ENCODE measurements around the gene INPP5J. TPM values are rescaled to one million over a fixed set of nuclear protein-coding genes. Genes with fewer than 3 reads are reported as not detected.

Gene INPP5J
- total and polyA plus RNA-seq, 2 of the 13 experiments (the other 11 are each of a cell fraction or from before 2014, with no cell fraction given): 0.24 to 1.1 TPM

GRCh38 chr22:31079095-31079642, 43.6 kb upstream of the INPP5J start (continued):
- TF ChIP-seq, protein P1, sequence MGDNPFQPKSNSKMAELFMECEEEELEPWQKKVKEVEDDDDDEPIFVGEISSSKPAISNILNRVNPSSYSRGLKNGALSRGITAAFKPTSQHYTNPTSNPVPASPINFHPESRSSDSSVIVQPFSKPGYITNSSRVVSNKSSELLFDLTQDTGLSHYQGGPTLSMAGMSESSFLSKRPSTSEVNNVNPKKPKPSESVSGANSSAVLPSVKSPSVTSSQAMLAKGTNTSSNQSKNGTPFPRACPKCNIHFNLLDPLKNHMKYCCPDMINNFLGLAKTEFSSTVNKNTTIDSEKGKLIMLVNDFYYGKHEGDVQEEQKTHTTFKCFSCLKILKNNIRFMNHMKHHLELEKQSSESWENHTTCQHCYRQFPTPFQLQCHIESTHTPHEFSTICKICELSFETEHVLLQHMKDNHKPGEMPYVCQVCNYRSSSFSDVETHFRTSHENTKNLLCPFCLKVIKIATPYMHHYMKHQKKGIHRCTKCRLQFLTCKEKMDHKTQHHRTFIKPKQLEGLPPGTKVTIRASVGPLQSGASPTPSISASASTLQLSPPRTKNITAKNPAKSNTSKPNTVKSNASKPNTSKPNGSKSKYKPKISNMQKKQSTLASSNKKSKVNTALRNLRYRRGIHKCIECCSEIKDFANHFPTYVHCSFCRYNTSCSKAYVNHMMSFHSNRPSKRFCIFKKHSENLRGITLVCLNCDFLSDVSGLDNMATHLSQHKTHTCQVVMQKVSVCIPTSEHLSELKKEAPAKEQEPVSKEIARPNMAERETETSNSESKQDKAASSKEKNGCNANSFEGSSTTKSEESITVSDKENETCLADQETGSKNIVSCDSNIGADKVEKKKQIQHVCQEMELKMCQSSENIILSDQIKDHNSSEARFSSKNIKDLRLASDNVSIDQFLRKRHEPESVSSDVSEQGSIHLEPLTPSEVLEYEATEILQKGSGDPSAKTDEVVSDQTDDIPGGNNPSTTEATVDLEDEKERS (CRISPR knock-in tag; IDR thresholded peaks at IDR 0.05): no peak
- TF ChIP-seq BCL6 (CRISPR knock-in tag; IDR thresholded peaks at IDR 0.05) (peak; percentile 56; the same call in 1 of the 2 replicates), ZMYM4 (CRISPR knock-in tag; IDR thresholded peaks at IDR 0.05) (peak; percentile 55), GATAD2A (CRISPR knock-in tag; IDR thresholded peaks at IDR 0.05) (peak; percentile 79), ZNF670 (CRISPR knock-in tag; IDR thresholded peaks at IDR 0.05; ENCODE audit: borderline replicate concordance) (no peak), ZMAT3 (CRISPR knock-in tag; conservative IDR thresholded peaks at IDR 0.05) (peak; percentile 76; the same call in 1 of the 2 replicates), MAF1 (CRISPR knock-in tag; IDR thresholded peaks at IDR 0.05; ENCODE audit: borderline replicate concordance) (no peak), RCOR2 (CRISPR knock-in tag; IDR thresholded peaks at IDR 0.05) (0 out of 2 replicates have a peak, but pooled peaks have one; percentile 47), ZNF746 (CRISPR knock-in tag; IDR thresholded peaks at IDR 0.05) (0 out of 2 replicates have a peak, but pooled peaks have one; percentile 16), EP300 (IDR thresholded peaks at IDR 0.05; ENCODE audit: low read depth in 2 of 2, low read length in 2 of 2) (peak in 1 of 2 experiments; percentile 60; a peak in 2 of 4 replicates), EP300 (CRISPR knock-in tag; IDR thresholded peaks at IDR 0.05; ENCODE audit: borderline replicate concordance) (0 out of 2 replicates have a peak, but pooled peaks have one; percentile 48), HOMEZ (CRISPR knock-in tag; IDR thresholded peaks at IDR 0.05; ENCODE audit: low read depth) (peak; percentile 35; the same call in 1 of the 2 replicates), PREB (CRISPR knock-in tag; IDR thresholded peaks at IDR 0.05) (no peak), ZNF792 (CRISPR knock-in tag; IDR thresholded peaks at IDR 0.05) (peak; percentile 71; the same call in 1 of the 2 replicates), ZIK1 (CRISPR knock-in tag; IDR thresholded peaks at IDR 0.05; ENCODE audit: borderline replicate concordance, low read depth) (0 out of 2 replicates have a peak, but pooled peaks have one; percentile 31), ZNF619 (CRISPR knock-in tag; IDR thresholded peaks at IDR 0.05) (peak; percentile 85; the same call in 1 of the 2 replicates)
- TF ChIP-seq, protein P2, sequence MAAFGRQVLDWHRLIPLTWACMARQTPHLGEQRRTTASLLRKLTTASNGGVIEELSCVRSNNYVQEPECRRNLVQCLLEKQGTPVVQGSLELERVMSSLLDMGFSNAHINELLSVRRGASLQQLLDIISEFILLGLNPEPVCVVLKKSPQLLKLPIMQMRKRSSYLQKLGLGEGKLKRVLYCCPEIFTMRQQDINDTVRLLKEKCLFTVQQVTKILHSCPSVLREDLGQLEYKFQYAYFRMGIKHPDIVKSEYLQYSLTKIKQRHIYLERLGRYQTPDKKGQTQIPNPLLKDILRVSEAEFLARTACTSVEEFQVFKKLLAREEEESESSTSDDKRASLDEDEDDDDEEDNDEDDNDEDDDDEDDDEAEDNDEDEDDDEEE (CRISPR knock-in tag; IDR thresholded peaks at IDR 0.05): peak; percentile 71; the same call in 1 of the 2 replicates
- TF ChIP-seq, protein P3, sequence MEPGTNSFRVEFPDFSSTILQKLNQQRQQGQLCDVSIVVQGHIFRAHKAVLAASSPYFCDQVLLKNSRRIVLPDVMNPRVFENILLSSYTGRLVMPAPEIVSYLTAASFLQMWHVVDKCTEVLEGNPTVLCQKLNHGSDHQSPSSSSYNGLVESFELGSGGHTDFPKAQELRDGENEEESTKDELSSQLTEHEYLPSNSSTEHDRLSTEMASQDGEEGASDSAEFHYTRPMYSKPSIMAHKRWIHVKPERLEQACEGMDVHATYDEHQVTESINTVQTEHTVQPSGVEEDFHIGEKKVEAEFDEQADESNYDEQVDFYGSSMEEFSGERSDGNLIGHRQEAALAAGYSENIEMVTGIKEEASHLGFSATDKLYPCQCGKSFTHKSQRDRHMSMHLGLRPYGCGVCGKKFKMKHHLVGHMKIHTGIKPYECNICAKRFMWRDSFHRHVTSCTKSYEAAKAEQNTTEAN (CRISPR knock-in tag; conservative IDR thresholded peaks at IDR 0.05): 0 out of 2 replicates have a peak, but pooled peaks have one; percentile 67
- TF ChIP-seq, protein P4, sequence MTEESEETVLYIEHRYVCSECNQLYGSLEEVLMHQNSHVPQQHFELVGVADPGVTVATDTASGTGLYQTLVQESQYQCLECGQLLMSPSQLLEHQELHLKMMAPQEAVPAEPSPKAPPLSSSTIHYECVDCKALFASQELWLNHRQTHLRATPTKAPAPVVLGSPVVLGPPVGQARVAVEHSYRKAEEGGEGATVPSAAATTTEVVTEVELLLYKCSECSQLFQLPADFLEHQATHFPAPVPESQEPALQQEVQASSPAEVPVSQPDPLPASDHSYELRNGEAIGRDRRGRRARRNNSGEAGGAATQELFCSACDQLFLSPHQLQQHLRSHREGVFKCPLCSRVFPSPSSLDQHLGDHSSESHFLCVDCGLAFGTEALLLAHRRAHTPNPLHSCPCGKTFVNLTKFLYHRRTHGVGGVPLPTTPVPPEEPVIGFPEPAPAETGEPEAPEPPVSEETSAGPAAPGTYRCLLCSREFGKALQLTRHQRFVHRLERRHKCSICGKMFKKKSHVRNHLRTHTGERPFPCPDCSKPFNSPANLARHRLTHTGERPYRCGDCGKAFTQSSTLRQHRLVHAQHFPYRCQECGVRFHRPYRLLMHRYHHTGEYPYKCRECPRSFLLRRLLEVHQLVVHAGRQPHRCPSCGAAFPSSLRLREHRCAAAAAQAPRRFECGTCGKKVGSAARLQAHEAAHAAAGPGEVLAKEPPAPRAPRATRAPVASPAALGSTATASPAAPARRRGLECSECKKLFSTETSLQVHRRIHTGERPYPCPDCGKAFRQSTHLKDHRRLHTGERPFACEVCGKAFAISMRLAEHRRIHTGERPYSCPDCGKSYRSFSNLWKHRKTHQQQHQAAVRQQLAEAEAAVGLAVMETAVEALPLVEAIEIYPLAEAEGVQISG (CRISPR knock-in tag; IDR thresholded peaks at IDR 0.05): peak; percentile 23; the same call in 1 of the 2 replicates
